K562 treated with DMSO at 1 percent for 24 hours (cell line): ENCODE results near the gene ZXDA. TPM values are rescaled to one million over a fixed set of nuclear protein-coding genes. Genes with fewer than 3 reads are reported as not detected.

Source experiments
- total RNA-seq: library from RNA; unstranded; fragments of 300-600 nt; gene quantifications from 2 replicates; pipeline ENCODE4 v1.2.3, GENCODE V29; 2022; ENCODE audit warnings: low read depth; ENCODE audit not compliant: insufficient read depth

Gene ZXDA
- 0.44 and 0.57 TPM in 2 replicates for total RNA-seq

GRCh38 chrX:57910287-57910912 lies at the start of gene ZXDA:
ZXDA (minus strand) TSS chrX:57910458; CDS start chrX:57910420, 38 bp downstream.

Other genes with a start within 250 kb of the ZXDA start
- not detected in 2 replicates for gene NLRP2B, start 230.2 kb downstream of the ZXDA start, total RNA-seq